HFF-Myc (cell line): ENCODE results near the gene ABCD1.
"Not testable (repeated sequence)": the region's sequence is repeated elsewhere in the genome, so short reads cannot be mapped to it uniquely, and the experiment has no call there.

Experiments used
- DNase-seq: peaks from one replicate; pipeline ENCODE4 v3.0.0-alpha.2; 2011; ENCODE audit warnings: low read depth; ENCODE audit errors: extremely low read depth
- H3K4me3 ChIP-seq: replicated peaks from 2 replicates; pipeline ENCODE4 v1.5.1; 2011; ENCODE audit warnings: low read depth, mild to moderate bottlenecking, control low read depth, low read length
- CTCF ChIP-seq: IDR thresholded peaks from 2 replicates; pipeline ENCODE4 v1.5.1; 2012; ENCODE audit warnings: mild to moderate bottlenecking, low read depth, low read length, control low read depth; ENCODE audit errors: missing control alignments

The ABCD1 gene

DNA sequence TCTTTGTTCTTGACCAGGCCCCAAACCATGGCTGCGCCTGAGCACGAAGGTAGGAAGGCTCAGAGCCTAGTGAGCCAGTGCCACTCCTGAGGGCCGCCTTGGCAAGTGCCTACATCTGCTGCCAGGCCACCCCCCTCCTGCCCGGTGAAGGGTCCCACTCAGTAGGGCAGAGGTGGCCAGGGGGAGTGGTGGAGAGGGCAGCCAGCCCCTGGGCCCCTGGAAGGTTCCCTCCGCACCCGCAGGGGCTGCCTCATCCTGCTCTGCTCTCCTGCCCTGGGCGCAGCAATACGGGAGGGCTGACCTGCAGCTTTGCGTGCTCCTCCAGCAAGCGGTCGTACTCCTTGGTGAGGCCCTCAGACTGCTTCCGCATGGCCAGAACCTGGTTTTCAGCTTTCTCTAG lies 22.9 kb upstream of the ABCD1 start:
- no peak for TF ChIP-seq CTCF
- no peak for DNase-seq
- no peak overlapping the region for H3K4me3 ChIP-seq

- no peak overlapping the region for H3K4me3 ChIP-seq
- TF ChIP-seq CTCF, result no peak
- DNase-seq, result no peak
Observed at GRCh38 chrX:153702336-153703035, 22.2 kb upstream of the ABCD1 start.

DNA sequence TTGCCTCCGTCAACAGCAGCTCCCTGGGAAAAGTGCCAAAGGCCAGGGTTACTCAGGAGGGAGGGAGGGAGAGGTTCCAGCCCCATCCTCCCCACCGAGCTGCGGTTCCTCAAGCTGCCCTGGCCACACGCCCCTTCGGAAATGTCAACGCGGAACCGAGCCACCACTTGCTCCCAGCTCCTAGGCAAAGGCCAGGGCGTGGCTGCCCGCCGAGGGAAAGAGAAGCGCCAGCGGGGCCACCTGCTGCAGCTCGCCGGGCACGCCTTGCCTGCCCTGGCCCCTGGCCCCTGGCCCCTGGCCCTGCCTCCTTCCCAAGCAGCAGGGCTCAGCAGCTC lies 21.7 kb upstream of the ABCD1 start:
- DNase-seq, result no peak
- no peak overlapping the region for H3K4me3 ChIP-seq
- TF ChIP-seq CTCF, result no peak

DNA sequence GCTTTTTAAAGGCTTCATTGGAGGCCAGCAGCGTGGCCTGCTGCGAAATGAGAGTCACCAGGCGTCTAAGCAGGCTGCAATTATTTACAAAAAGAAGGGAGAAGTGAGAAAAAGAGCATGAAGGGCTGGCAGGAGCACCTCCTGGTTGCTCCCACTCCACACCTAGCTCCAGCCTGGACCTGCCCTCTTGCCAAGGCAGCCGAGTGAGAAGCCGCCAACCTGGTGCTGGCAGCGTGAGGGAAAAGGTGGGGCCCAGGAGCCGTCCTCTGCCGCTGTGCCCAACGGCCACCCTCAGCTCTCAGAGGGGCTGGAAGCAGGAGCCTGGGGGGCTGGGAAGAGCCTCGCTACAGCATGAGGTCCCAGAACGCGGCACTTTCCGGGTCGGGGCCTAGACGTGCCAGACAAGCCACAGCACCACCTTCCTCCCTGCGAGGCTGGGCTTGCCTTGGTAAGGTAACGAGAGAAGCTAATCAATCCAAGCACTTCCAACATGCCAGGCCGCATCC lies 20.6 kb upstream of the ABCD1 start:
- no peak overlapping the region for H3K4me3 ChIP-seq
- no peak for DNase-seq
- TF ChIP-seq CTCF, result no peak

- not testable (repeated sequence) for DNase-seq, H3K4me3 ChIP-seq
Observed at GRCh38 chrX:153704631-153705402, 19.8 kb upstream of the ABCD1 start.

- DNase-seq, result not testable (repeated sequence)
Observed at GRCh38 chrX:153705403-153706060, 19.1 kb upstream of the ABCD1 start.

DNA sequence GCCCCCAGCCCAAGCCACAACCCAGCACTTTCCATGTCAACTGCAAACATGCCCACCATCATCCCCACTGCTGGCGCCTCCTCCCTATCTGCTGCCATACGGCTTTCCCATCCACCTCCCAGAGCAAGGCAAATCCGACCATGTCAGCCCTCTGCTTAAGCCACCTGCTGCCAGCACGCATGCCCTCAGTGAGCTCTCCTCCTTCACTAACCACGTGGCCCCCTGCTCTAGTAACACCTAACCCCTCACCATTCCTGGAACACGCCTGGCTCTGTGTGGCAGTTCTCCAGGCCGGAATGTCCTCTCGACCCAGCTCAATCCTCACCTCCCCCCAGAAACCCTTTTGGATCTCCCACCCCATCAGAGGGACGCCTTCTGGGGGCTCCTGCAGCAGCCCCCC lies 17.9 kb upstream of the ABCD1 start:
- DNase-seq, result no peak
- H3K4me3 ChIP-seq, result no peak overlapping the region
- TF ChIP-seq CTCF, result no peak

More at GRCh38 chrX:153705403-153706060, 19.1 kb upstream of the ABCD1 start:
- H3K4me3 ChIP-seq, result not testable (repeated sequence)
